GM08714 (cell line): ENCODE results near the gene SPACA7.

Experiments
- H3K4me3 ChIP-seq: fragments of 200-500 bp; sonication (Bioruptor generic); 2 replicates; pipeline ENCODE4 v1.5.1; 2014; ENCODE audit warnings: mild to moderate bottlenecking, low read length, inconsistent platforms
- ZNF274 ChIP-seq: IDR thresholded peaks from 2 replicates; pipeline ENCODE4 v1.6.1; 2012; ENCODE audit warnings: mild to moderate bottlenecking, low read depth, low read length

The SPACA7 gene, protein sequence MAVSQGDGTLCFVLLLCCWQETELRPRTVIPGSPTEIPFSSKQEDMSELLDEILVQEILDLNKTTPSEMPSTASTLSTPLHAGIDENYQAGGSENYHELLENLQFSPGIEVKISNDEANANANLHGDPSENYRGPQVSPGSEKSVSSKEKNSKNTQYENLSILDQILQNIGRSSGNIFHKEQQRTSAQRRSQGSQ

DNA sequence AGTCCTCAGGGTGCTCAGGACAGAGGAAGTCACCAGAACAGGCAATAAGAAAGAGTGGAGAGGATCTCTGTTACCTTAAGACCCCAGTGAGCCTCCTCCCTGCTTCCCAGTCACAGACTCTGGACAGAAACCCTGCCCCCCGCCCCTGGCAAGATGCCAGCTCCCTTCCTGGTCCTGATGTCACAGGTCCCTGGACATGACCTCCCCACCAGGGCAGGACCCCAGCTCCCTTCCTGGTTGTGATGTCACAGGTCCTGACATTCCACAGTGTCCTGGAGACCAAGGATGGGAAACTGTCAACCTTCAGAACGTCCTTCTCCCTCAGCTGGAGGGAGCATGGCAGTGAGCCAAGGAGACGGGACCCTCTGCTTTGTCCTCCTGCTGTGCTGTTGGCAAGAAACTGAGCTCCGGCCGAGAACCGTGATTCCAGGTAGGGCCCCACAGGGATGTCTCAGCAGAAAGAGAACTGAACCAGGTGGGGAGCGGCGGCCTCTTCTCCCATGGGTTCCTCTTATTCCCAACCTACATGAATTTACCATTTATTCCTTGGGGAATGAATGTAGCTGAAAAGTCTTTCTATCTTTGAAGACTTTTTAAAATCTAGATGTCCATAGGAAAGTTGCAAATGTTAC, at the start of gene SPACA7:
Gene SPACA7, plus strand, starts transcription at position 306 of the 632 bp plus-strand sequence. Its CDS starts 31 bp downstream, at position 337.
- TF ChIP-seq ZNF274, result no peak
- H3K4me3 ChIP-seq, result no peak within 1 kb of the TSS

DNA sequence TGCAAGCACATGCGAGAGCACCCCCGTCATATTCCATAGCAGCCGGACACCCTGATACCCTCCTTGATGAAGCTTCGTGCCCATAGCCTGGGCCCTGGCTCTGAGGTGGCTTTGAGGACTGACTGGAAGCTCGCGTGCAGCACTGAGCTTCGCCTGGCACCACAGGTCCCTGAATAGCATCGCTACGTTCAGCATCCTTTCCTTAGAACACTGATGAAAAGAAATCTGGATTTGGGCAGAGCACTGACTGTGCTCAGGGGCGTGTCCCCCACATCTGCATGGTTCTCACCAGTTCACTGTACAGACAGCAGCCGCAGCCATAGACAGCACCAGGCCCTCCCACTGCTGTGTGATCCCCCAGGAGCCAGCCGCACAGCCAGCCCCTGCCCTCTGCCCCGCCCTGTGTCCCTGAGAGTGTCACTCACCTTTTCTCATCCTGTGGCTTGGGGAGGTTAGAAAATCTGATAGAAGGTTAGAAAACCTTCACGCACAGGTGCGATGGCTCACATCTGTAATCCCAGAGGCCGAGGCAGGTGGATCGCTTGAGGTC, 49.3 kb upstream of the SPACA7 start:
- H3K4me3 ChIP-seq, result no peak overlapping the region
- TF ChIP-seq ZNF274, result no peak

DNA sequence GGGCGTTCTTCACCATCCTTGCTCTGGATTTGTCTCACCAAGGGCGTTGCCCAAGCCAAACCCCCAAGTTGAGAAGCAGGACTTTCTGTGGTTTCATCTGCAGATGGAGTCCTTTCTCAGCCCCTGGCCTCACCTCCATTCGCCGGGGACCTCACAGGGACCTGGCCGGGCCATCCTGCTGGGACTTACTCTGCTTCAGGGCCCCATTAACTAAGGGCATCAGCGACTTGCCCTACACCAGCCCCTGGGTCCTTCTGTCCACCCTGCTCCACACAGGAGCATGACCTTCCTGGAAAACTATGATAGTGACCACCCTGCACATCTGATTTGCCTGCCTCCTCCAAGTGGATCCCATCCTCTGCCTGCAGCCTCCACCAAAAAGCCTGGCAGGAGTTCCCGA, 47.2 kb upstream of the SPACA7 start:
- no peak for TF ChIP-seq ZNF274
- no peak overlapping the region for H3K4me3 ChIP-seq

DNA sequence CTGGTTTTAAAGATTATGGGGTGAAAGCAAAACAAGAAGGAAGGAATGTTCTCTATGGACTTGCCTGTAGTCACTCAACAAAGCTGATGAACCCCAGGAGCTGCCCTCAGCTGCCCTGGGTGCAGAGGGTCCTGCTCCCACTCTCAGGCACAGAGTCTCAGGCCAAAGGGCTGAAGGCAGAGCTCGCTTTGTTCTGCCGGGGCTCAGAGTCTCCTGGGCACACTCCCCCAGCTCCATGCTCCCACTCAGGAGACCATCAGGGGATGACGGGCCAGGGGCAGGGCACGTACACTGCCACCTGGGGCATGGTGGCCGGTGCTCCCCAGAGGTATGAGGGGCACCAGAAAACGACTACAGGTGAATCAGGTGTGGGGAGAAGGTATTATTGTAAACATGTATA, 46.8 kb upstream of the SPACA7 start:
- TF ChIP-seq ZNF274, result no peak
- no peak overlapping the region for H3K4me3 ChIP-seq

DNA sequence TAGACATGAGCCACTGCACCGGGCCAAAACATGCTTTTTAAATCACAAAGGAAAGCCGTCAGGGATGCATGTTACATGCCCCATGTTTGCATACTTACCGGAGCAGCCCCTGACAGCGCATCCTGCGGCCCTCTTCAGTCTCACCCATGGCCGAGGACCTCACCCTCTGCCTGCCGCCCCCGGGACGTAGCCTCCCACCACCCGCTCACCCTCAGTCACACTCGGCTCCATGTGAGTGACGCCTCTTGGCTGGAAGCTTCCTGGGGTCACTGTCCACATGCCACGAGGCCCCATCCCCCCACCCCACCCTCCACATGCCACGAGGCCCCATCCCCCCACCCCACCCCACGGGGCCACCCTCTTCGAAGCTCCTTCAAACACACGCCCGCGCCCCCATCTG, 46.1 kb upstream of the SPACA7 start:
- no peak for TF ChIP-seq ZNF274
- no peak overlapping the region for H3K4me3 ChIP-seq

DNA sequence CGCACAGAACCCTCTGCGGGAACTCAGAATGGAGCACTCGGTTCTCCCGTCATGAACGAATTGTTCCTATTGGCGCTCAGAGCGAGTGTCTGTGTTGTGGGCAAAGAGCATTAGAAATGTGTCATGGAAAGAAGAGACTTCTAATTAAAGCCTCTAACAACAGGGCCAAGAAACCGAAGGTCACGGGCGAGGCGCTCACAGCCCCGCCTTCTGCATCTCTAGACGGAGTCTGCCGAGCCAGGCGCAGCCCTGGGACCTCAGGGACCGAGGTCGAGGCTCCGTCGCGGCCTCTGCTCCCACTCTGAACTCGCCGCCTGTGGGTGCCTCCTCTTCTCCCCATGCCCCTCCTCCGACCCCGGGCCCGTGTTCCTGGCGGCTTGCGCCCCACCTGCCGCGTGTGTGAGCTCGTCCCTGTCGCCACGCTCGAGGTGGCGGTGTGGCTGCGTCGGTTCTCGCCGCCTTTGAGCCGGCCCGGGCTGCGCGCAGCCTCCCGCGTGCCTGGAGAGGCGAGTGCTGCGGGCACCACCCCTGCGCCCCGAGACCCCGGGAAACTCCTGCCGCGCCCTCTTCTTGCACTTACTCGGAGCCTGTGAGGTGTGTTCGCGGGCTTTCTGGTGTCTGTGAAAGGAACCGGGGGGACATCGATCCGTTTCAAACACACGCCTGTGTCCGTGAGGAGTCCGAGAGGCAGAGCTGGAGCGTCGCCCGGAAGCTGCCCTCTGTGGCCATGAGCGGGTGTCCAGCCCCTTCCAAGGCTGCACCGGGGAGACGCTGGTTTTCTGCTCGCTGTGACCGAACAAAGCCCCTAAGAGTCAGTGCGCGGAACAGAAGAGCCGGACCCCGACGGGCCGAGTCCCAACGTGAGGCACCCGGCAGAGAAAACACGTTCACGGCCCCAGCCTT, 45.4 kb upstream of the SPACA7 start:
- H3K4me3 ChIP-seq, result no peak overlapping the region
- no peak for TF ChIP-seq ZNF274

DNA sequence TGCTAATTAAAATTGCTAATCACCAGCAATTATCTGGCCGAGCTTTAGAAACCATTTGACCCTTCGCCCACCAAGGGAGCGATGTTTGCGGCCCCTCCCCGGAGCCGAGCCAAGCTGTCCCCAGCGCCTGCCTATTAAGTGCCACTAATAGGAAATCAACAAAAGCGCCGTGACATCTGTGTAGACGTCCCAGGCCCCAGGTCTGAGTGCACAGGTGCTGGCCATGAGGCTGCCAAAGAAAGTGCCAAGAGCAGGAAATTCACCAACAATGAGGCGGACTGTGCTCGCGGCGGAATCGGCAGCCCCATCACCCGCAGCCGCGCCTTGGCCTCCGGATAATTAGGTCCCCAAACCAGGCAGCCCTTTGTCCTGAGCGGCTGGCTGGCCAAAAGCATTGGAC, 44.5 kb upstream of the SPACA7 start:
- H3K4me3 ChIP-seq, result no peak overlapping the region
- no peak for TF ChIP-seq ZNF274

DNA sequence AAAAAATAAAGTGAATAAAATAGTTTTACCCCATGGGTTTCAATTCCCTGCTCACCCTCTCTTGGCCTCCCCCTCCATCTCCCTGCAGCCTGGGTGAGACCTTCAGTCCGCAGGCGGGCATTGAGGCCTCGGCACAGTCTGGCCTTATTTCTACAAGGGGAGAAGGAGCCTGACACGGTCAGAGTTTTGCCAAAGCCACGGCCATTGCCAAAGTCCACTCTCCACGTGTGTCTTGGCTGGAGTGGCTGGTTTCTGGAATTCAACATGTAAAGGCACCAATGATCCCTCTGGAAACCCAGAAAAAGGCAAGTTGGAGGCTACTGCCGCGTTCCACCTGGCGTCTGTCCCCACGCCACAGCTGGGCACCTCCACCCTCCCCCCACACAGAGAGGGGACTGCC, 43.4 kb upstream of the SPACA7 start:
- no peak overlapping the region for H3K4me3 ChIP-seq
- TF ChIP-seq ZNF274, result no peak

DNA sequence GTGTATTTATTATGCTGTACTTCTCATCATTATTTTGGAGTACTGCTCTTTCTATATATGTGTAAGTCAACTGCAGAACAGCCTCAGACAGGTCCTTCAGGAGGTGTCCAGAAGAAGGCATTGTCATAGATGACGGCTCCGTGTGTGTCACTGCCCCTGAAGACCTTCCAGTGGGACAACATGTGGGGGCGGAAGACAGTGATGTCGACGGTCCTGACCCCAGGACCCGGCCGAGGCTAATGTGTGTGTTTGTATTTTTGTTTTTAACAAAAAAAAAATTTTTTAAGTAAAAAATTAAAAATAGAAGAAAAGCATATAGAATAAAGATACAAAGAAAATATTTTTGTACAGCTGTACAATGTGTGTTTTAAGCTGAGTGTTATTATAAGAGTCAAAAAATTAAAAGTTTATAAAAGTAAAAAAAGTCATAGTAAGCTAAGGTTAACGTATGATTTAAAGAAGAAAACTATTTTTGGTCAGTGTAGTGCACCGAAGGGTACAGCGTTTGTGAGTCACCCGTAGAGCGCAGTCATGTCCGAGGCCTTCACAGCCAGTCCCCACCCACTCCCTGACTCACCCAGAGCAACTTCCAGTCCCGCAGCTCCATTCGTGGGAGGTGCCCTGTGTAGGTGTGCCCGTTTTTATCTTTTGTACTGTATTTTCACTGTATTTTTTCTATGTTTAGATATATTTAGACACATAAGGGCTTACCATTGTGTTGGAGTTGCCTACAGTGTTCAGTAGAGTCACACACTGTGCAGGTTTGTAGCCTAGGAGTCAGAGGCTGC, 42.2 kb upstream of the SPACA7 start:
- TF ChIP-seq ZNF274, result no peak
- no peak overlapping the region for H3K4me3 ChIP-seq

DNA sequence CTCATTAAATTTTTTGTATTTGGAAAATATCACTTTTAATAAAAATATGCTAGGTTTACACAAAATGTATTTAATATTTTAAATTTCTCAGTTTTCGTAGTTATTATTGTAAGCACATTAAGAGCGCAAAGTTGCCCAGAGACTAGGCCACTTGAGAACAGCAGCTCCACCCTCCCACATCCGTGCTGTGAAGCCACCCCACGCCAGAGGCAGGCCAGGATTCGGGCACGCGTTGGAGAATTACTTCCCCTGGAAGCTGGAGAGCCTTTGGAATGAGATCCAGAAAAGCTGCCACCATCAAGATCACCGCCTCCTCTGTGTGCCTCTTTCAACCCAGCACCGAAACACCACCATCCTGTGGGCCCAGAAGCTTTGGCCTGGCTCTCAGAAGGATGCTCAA, 41.0 kb upstream of the SPACA7 start:
- TF ChIP-seq ZNF274, result no peak
- no peak overlapping the region for H3K4me3 ChIP-seq

DNA sequence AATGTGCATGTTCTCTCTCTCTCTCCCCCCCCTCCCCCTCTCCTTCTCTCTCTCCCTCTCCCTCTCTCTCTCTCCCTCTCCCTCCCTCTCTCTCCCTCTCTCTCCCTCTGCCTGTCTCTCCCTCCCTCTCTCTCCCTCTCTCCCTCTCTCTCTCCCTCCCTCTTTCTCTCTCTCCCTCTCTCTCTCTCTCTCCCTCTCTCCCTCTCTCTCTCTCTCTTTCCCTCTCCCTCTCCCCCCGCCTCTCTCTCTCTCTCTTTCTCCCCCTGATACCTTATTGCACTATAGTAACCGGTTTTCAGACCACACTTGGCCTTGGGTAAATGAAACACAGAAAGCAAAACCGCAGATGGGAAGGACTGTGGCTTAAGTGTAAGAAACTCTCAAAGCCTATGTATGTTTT, 34.7 kb upstream of the SPACA7 start:
- H3K4me3 ChIP-seq, result no peak overlapping the region
- no peak for TF ChIP-seq ZNF274

DNA sequence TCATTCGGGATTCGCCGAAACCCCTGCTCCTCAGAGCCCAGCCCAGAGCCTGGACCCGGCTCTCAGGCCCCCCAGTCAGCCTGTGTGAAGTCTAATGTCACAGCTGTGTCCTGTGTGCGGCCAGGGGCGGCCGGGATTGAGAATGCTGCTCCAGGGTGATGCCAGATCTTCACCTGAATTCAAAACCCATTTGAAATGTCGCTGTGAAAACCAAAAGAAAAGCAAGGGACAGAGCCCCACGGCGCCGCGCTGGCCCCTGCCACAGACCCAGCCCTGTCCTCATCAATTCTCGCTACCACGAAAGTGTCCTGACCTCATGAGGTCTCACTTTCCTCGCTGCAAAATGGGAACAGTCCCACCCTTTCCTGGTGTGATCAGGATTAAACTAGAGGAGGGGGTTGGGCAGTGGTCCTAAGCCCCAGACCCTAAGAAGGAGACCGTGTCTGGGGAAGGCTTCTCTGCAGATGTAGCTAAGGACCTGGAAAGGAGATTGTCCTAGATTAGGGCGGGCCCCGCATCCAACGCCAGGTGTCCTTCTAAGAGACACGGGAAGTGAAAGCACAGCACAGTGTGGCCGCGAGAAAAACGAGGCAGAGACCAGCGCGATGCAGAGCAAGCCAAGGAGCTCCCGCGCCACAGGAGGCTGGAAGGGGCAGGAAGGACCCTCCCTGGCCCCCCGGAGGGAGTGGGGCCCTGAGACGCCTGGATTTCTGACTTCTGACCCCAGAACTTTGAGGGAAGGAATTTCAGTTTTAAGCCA, 34.0 kb upstream of the SPACA7 start:
- no peak for TF ChIP-seq ZNF274
- H3K4me3 ChIP-seq, result no peak overlapping the region

DNA sequence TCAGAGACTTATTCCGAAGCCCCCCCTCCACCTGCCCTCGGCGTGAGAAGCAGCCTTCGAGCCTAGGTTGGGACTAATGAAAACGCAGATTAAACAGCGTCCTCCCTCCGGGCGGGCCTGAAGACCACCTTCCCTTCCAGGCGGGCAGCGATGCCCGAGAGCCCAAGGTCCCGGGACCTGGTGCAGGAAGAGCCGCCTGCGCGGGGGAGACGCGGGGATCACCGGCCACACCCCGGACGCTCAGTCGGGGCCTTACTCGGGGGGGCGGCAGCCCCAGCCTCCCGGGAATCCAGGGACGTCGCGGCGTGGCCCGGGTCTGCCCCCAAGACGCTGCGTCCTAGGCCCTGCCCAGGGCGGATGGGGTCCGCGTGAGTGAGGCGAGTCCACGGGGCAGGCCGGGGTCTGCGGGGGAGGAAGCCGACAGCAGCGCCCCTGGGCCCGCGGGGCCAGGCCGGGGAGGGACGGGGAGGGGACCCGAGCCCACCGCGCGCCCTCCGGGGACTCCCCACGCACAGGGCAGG, 33.3 kb upstream of the SPACA7 start:
- H3K4me3 ChIP-seq, result no peak overlapping the region
- TF ChIP-seq ZNF274, result no peak
